ENCODE results near the gene WBP11.

Gene WBP11

DNA sequence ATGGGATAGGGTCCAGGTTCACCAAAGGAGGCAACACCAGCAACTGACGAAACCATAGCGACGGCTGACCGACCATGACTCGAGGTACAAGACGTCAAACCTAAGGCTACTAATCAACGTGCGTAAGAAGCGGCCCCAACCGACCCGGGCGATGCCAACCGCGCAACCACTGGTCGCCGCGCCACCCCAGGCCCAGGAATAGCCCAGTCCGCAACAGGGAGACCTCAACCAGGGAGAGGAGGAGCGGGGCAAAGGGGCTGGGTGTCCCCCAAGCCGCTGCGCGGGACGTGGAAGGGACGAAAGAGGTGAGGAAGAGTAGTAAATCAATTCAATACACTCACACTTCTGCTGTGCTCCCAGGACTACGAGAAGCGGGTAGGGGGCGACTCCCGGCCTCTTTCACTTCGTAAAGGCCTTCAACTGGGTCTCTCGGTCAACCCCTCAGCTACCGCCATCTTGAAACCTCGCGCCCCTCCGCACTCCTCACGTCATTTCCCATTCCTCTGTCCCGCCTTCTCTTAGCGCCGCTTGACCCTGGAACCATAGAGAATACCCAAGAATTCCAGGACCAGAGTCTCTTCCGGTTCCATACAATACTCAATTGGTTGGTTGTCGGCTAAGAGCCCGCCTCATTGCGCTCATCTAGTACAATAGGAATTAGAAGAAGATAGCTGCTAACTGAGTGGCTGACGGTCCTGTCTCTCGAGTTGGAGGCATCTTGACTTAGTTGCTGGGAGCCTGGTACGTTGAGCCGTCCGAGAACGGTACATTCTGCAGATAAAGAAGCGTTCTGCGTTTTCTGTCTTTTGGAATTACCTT lies at the start of gene WBP11, which contains the start of gene C12orf60:
TSS of gene WBP11 (minus strand) at position 468 of the 819 bp plus-strand sequence. CDS start 2,095 bp downstream, outside the sequence.
TSS of gene C12orf60 (plus strand) at position 660 of the 819 bp plus-strand sequence. CDS start 19,266 bp downstream, outside the sequence.
- DNase-seq = peak; percentile 99

DNA sequence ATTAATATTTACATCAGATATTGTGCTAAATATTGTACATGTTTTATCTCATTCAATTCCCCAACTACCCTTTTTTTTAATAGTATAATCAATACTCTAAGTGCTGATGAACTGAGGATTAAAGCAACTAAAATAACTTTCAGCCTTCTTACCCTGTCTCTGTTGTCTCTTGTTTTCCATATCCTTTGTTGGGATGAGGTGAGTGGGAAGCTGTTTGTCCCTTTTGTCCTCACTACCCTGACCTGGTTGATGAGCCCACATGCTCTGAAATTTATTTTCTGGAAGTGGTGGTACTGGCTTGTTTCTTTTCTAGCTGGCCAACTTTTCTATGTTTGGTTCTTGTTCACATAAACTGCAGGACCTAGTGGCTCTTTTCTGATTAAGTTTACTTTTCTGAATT lies 49.6 kb upstream of the WBP11 start:
- no peak for DNase-seq

DNA sequence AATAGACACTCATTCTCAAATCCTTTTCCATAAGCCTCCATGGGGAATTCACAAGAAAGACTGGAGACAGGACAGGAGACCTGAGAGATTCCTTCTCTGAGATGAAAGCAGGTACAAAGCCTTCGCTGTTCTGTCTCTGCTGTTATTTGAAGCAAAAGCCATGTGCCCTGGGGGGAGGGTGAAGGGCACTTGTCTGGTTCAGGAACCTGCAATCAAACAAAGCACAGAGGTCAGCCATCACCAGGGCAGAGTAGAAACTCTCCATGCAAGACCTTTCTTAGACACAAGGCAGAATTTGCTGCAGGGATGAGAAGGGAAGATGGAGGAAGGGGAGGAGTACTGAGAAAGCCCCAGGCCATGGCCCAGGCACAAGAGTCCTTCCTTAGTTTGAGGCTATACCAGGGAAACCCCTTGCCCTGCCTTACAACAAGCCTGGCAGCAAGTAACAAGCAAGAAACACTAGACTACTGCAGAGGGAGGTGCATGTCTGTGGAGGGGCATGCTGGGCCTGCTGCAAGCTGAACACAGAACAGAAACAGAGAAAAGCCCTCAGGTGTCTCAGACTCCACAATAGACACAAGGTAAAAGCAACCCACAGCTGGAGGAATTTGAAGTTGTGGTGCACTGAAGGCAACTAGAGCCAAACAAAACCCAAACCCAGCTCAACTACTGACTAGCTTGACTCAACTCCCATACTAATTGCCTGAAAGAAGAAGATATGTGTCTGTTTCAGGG lies 47.8 kb upstream of the WBP11 start:
- DNase-seq = peak; percentile 8

DNA sequence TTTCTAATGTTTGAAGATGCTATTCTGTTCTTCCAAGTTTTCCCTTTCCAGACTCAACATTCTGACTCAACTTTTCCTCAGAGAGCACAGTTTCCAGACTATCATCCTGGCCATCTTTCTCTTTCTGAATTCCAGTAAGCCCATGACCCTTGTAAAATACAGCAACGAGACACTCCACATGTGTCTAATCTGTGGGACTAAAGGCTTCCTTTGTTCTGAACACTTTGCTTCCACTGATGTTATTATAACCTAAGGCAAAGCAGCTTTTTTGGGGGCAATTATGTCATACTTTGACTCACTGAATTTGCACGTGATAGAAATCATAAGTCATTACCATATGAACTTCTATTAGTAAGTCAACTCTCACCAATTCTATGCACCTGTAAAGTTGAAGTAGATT lies 46.4 kb upstream of the WBP11 start:
- DNase-seq = no peak

DNA sequence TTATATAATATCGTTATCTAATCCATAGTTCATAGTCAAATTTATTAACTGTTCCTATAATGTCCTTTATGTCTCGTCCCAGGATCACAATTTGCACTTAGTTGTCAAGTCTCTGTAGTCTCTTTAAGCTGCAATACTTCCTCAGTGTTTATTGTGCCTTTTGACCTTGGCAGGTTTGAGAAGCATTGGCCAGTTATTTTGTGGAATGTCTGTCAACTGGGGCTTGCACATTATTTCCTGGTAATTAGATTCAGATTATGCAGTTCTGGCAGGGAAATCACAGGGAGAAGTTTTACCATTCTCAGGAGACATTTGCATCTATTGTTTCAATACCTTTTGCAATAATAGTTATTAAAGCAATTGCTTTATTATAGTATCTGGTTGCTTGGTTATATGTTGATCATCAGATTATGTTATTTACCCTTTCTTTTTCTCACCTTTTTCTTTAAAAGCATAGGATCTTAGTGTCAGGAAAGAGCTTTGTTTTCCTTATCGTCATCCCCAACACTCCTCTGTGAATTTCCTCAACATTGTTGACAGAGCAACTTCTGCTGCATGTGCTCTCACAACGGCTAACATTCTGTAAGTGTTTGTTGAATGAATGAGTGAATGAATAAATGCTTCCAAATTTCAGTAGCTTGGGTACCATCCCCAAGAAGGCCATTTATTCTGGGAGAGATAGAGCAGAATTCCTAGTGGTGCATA lies 43.8 kb upstream of the WBP11 start:
- no peak for DNase-seq

DNA sequence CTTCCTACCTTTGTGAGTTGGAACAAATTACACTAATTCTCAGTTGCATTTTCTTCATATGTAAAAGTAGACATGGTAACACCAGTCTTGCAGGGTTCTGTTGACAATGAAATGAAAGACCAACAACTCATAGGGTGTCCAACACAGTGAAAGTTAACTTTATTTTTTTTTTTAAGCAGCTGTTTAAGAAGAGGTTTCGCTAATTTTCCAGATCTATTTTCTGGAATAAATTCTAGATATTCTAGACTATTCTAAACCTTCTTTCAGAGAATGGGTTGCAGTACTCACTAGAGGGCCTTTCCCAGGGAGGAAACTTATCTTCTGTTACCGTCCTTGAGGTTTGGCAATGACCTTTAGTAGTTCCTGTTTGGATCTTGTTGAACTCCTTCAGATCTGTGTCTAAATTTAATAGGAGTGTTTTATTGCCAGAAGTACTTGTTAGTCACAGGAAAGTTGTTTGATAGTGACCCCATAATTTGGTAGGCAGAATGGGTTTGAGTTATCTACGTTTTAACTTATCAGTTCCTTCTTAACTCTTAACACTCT lies 42.8 kb upstream of the WBP11 start:
- peak; percentile 14 for DNase-seq

DNA sequence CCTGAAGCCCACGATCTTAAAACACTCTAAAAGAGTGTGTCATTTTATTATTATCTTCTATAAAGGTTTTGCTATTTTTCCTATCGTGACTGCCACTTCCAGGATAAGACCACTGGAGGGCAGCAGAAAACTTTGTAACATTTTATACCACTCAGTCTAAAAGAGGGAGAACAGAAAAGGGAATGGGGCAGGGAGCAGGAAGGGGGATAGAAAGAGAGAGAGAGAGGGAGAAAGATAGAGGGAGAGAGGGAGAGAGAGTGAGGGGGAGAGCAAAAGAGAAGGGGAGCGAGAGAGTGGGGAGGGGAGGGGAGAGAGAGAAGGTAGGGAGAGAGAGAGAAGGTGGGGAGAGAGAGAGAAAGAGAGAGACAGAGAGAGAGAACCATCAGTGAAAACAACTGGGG lies 42.1 kb upstream of the WBP11 start:
- peak; percentile 66 for DNase-seq

DNA sequence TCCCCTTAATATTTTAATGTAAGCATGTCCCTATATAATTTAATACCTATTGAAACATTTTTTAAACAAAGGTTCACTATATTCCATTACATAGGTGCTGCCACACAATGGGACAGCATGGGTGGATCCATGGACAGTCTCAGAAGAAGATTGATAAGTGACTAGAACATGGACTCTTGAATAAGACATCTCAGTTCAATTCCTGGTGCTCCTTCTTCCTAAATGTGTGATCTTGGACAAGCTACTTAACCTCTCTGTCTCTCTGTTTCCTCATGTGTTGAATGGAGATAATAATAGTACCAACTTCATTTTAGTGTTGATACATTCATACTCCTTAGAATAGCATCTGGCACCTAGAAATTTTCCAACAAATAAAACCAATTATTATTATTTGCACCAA lies 41.1 kb upstream of the WBP11 start:
- DNase-seq = no peak

DNA sequence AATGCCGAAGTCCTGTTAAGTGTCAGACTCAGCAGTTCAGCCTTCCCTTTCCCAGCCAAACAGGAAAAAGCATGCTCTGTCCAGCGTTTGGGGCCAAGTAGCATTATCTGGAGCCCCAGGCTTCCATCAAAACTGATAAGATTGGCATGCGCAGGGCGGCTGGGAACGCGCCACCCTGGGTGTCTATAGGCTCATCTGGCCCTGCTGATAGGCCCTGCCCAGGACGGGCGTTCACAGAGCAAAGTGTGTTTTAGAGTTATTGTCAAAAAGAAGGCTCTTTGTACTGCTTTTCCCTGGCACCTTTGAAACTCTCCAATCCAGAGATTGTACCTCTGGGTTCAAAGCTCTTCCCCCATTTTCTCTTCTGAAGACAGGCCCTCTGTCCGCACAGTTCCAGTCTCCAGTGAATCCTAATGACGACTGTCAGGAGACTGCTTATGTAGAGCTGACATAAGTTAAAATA lies 40.2 kb upstream of the WBP11 start, which contains the start of gene ART4:
TSS of gene ART4 (minus strand) at position 102 of the 463 bp plus-strand sequence. CDS start 413 bp downstream, outside the sequence.
- no peak for DNase-seq

DNA sequence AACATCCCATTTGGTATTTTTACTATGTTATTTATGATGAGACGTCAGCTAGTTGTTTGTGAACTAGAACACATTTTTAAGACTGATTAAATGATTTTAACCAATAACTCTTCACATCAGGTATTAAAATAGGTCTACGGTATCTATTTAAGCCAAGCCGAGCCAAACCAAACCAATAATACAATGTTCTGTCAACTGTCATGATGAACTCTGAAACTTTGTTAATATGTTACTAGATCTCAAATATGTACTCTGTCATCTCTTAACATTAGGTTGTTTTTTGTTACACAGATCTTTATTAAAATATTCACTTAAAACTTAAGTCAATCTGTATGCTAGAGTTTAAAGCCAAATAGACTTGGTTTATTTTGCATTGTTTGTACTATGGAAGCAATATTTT lies 39.0 kb upstream of the WBP11 start:
- DNase-seq = no peak

DNA sequence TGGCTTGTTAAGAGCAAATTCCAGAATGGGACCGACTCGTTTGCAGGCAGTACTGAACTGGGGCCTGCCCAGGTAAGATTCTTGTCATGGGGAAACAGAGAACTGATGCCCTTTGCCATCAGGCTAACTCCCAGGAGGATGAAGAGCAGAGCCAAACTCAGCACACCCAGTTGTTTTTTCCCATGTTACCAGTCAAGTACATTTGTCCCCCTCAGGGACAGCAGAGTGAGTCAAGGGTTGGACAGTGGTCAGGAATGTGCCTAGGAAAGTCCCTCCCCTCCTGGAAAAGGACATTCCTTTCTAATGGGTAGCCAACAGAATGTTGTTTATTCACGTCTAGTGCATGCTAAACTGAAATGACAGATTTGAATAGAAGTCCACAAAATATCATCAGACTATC lies 38.5 kb upstream of the WBP11 start:
- no peak for DNase-seq

DNA sequence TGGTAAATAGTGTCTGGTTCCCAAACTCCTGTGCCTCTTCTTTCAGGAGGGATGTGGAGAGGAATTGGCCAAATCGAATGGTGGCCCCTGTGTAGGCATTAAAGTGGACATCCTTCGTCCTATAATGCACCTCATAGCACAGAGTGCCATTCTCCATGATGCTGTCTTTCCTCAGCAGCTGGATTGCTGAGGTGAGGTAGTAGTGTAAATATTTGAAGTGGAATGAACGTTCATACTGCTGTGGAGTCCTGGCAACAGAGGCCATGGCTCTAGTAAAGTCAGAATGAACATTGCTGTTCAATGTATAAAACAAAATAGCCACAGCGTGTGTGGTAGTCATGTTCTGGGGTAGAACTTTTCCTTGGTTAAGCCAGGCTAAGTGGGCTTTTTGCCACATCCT lies 37.3 kb upstream of the WBP11 start:
- no peak for DNase-seq

DNA sequence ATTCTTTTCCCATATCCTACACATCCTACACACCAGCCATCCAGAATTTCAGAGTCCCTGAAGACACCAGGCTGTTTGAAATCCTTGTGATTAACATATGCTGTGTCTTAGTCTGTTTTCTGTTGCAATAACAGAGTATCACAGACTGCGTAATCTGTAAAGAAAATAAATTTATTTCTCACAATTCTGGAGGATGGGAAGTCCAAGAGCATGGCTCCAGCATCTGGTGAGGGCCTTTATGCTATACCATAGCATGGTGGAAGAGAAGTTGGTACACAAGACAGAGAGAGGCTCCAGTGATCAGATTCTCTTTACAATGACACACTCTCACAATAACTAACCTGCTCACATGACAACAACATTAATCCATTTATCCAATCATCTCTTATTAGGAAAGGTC lies 36.0 kb upstream of the WBP11 start:
- no peak for DNase-seq

DNA sequence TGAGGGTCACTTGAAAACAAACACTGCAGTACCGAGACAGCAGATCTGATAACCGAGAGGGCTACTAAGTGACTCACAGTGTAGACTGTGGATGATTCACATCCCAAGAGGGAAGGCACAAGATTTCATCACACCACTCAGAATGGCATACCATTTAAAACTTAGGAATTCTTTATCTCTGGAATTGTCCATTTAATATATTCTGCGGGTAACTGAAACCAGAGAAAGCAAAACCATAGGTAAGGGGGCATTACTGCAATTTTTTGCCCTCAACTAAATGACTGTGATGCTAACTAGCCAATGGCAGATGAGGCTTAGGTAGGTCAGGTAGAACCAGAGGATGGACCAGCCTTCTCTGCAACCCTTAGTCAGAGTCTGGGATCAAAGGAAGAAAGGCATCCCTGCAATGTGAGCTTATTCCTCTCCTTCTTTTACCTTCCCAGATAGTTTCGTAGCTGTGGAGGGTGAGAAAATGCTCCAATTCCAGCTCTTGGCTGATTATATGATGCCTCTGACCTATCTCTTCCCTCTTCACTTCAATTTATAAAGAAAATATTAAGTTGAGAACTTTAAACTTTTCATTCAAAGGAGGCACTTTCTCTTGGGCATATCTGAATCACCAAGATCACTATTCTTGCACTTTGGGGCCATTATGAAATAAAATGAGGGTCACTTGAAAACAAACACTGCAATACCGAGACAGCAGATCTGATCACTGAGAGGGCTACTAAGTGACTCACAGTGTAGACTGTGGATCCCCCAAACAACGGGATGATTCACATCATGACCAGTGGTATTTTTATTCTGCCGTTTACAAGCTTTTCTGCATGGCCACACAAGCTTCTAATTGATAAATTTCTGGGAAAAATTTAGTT lies 33.3 kb upstream of the WBP11 start:
- DNase-seq = no peak

DNA sequence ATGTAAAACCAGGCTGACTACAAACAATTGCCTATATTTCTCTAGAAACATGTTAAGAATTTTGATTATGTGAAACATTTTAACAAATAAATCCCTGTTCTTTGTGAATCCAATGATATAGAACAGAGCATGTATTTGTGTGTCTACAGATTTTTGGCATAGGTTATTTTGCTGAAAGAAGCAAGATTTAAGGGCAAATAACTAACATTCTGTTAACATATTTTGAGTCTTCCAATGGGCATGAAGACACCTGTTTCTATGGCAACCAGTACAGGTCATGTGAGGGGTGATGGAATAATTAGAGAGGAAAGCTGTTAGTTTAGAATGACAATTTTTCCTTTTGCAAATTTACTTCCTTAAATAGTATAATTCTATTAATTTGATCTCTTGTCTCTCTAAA lies 31.2 kb upstream of the WBP11 start:
- DNase-seq = no peak

DNA sequence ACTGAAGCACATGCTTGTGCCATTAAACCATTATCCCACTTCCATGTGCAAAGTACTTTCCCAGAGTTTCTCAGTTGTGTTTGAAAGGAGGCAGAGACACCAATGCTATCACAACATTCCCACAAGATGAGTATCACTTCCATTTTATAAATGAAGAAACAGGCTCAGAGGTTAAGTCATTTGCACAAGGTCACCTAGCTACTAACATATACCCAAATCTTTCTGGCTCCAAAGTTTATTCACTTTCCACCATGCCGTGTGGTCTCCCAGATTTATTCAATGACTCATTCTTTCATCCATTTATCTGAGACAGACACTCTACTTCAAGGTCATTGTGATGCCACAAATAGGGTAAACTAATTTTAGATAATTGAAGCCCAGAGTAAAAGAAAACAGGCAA lies 30.7 kb upstream of the WBP11 start:
- no peak for DNase-seq

DNA sequence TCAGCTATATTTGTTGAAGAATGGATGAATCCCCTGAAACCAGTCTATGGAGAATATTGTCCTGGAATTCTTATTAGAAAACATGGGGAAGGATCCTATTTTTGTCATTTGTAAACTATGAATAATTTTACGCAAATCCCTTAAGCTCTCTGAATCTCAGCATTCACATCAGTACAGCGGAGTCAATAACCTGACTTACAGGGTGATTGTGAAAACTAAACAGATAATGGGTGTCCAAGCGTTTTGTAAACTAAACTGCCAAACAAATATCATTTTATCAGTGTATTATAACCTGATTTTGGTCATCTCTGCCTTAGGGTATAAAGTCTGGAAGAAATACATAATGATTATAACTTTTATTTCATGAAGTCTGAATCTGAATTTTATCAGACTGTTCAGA lies 30.1 kb upstream of the WBP11 start:
- no peak for DNase-seq

DNA sequence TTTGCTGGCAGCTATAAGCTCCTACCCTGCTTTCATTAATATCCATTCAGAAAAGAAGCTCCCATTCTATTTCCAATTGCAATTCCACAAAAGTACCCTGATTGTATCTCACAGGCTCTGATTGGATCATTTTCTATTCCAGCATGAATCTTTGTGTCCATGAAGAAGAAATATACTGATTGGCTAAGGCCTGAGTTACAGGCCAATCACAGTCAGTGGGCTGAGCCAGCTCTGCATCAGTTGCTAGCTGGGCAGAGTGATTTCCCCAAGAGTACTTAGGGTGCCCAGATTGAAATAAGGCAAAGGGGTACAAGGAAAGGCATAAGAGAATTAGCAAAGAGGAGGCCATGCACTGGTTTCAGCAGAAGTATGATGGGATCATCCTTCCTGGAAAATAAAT lies 25.6 kb upstream of the WBP11 start:
- no peak for DNase-seq

DNA sequence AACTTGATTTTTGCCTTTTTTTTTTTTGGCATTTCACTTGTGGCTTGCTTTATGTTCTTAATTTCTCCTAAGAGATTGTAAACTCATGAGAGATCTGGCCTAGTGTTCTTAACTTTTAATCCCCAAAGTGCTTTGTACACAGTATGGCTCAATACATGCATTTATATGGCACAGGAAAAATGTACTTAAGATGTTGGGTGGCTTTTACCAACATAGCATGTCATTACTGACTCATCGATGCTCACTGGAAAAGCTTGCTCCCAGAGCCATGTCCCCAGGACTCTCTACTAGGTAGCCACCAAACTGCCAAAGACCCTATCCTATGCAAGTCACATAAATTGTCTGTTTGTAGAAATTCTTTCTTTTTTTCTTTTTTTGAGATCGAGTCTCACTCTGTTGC lies 23.8 kb upstream of the WBP11 start:
- no peak for DNase-seq

DNA sequence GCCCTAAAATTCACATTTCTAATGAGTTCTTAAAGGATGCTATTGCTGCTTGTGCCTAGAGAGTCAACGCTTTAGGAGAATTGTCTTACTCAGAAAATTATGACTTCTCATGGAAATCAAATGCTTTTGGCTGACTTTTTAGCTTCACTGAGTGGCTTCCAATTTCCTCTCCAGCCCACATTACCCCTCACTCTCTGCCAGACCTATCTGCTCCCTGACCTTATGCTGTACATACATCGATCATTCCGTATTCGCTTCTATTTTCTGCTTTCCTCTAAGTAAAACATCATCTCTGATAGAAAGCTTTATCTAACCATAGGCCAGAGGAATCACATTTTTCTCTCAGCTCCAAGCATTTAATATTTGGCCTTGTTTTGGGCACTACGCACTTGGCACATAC lies 23.2 kb upstream of the WBP11 start:
- DNase-seq = no peak

DNA sequence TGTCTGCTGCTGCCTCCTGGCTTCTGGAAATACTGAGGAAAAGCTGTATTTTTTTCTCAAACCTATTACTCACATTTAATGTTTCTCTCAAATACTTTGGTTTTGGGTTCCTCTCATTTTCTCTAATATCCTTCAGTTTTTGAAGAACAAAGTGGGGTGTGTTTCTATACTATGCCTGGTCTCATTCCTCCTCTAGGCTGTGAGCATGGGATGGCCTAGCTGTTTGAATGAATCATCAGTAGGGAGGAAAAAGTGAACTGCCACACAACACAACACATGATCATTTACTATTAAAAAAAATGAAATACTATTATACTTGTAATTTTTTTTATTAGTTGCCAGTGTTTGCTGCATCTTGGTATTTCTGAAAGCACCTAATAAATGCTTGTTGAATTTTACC lies 22.0 kb upstream of the WBP11 start:
- no peak for DNase-seq

DNA sequence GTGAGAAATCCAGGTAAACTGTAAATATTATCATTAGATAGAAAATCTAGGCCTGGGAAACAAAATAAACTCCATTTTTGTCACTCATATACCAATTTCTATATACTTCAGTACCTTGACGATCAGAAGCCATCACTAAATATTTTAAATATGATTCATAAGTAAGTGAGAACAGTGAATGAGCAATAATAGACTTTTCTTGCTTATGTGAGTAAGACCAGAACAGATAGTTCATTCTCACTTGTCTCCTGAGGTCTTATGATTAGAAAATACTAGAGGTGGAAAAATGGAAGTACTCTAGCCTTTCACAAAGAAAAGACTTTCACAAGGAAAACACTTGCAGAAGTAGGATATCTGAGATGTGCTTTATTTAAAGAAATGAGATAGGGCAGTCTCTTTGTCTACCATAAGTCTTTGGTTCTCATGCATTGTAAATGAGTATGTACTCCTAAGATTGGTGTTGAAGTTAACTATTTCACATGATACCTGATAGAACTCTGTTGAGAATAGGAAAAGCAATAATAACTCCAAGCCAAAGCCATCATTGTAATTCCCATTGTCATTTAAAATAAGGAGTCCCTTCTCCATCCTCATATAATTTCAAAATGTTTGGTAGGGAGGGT lies 20.8 kb upstream of the WBP11 start:
- no peak for DNase-seq
